ENCODE measurements around the gene PRUNE2. TPM values are rescaled to one million over a fixed set of nuclear protein-coding genes. Genes with fewer than 3 reads are reported as not detected.

The PRUNE2 gene
- total RNA-seq, 1 donor, result 80.0 TPM

DNA sequence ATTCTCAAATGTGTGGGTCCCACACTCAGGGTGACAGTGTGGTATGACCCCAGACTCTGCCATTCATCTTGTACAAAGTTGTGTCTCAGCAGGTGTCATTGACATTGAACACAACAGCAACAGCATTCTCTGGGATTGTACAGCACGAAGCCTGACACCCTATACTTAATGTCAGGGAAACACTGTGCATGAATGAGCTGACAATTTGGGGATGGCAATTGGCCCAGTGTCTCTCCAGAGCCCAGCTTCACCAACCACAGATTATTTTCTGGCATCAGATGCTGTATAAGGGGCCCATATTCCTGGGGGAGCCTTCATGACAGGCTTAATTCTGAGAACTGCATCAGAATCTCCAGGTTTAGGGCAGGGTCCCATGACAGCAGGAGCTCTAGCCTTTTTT lies 303.7 kb downstream of the PRUNE2 start:
- no peaks in the 10 kb centered on the region for H3K9me3 ChIP-seq (ENCODE audit: low read depth, low read length)
- no peaks in the 10 kb centered on the region for H4K20me1 ChIP-seq (ENCODE audit: insufficient read depth, low read length)
- no peaks in the 10 kb centered on the region for H3K79me2 ChIP-seq (ENCODE audit: insufficient read depth, low read length)
- H2AFZ ChIP-seq (ENCODE audit: low read length), result no peak overlapping the region
- TF ChIP-seq, protein P1, sequence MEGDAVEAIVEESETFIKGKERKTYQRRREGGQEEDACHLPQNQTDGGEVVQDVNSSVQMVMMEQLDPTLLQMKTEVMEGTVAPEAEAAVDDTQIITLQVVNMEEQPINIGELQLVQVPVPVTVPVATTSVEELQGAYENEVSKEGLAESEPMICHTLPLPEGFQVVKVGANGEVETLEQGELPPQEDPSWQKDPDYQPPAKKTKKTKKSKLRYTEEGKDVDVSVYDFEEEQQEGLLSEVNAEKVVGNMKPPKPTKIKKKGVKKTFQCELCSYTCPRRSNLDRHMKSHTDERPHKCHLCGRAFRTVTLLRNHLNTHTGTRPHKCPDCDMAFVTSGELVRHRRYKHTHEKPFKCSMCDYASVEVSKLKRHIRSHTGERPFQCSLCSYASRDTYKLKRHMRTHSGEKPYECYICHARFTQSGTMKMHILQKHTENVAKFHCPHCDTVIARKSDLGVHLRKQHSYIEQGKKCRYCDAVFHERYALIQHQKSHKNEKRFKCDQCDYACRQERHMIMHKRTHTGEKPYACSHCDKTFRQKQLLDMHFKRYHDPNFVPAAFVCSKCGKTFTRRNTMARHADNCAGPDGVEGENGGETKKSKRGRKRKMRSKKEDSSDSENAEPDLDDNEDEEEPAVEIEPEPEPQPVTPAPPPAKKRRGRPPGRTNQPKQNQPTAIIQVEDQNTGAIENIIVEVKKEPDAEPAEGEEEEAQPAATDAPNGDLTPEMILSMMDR (IDR thresholded peaks at IDR 0.05; ENCODE audit: extremely low read depth, low read depth, low read length), result no peak
- H3K36me3 ChIP-seq (ENCODE audit: insufficient read depth, low read length), result no peaks in the 10 kb centered on the region
- H3K27ac ChIP-seq (ENCODE audit: low read depth, low read length), result no peak overlapping the region
- no peak overlapping the region for H3K4me2 ChIP-seq (ENCODE audit: insufficient read depth, low read length)
- H3K4me3 ChIP-seq (ENCODE audit: insufficient read depth, low read length), result no peak overlapping the region
- no peak for DNase-seq (ENCODE audit: insufficient read length, low spot score, missing footprints)
- H3K4me1 ChIP-seq (ENCODE audit: insufficient read depth, low read length), result peaks cover 8% of the 10 kb centered on the region
- no peaks in the 10 kb centered on the region for H3K27me3 ChIP-seq (ENCODE audit: insufficient read depth, low read length)

DNA sequence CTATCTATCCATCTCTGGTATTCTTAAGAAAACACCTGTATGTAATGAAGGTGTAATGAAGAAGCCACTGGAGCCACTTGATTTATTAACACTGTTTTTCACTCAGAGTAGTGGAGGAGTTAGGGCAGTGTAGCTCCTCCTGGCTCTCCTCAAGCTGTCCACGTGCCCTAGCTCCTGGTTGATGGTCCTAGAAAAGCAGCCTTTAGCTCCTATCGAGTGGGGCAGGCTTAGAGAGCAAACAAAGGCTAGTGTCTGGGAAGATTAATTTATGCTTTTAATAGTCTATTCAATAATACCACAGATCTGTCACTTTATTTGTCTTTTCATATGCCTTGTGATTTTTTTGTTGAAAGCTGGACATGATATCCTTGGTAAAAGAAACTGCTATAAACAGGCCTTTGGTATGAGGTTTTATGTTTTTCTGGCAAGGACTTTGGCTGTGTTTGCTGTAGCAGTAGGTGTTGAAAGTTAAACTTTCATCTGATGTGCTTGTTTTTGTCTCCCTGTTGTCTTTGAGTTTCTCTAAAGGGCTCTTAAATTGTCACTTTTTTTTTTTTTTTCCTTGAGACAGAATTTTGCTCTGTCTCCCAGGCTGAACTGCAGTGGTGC lies 305.8 kb downstream of the PRUNE2 start:
- TF ChIP-seq, protein P1 (IDR thresholded peaks at IDR 0.05; ENCODE audit: extremely low read depth, low read depth, low read length), result no peak
- H3K79me2 ChIP-seq (ENCODE audit: insufficient read depth, low read length), result no peaks in the 10 kb centered on the region

DNA sequence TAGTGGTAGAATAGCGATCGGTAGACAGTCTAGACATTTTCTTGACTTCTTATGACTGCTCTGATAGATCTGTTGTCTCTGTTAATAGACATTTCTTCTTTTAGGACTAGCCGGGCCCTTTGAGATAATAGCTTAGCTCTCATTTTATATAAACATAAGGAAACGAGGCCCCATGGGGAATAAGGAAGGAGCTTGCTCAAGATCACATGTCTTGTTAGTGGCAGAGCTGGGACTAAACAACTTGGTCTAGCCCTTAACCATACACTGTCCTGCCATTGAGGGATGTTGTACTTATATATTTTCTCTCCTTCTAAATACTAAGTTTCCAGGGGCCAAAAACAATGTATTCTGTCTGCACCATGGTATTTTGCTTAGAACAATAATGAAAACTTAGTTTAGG lies 306.9 kb downstream of the PRUNE2 start:
- no peak for DNase-seq (ENCODE audit: insufficient read length, low spot score, missing footprints)
- TF ChIP-seq, protein P1 (IDR thresholded peaks at IDR 0.05; ENCODE audit: extremely low read depth, low read depth, low read length), result no peak
- Histone ChIP-seq H3K4me2 (ENCODE audit: insufficient read depth, low read length) (no peak overlapping the region), H4K20me1 (ENCODE audit: insufficient read depth, low read length) (no peaks in the 10 kb centered on the region), H3K79me2 (ENCODE audit: insufficient read depth, low read length) (no peaks in the 10 kb centered on the region), H3K27me3 (ENCODE audit: insufficient read depth, low read length) (no peaks in the 10 kb centered on the region), H2AFZ (ENCODE audit: low read length) (no peak overlapping the region), H3K4me1 (ENCODE audit: insufficient read depth, low read length) (peaks cover 19% of the 10 kb centered on the region), H3K4me3 (ENCODE audit: insufficient read depth, low read length) (no peak overlapping the region), H3K9me3 (ENCODE audit: low read depth, low read length) (no peaks in the 10 kb centered on the region), H3K36me3 (ENCODE audit: insufficient read depth, low read length) (no peaks in the 10 kb centered on the region), H3K27ac (ENCODE audit: low read depth, low read length) (no peak overlapping the region)

More for the DNA sequence above, 305.8 kb downstream of the PRUNE2 start:
- Histone ChIP-seq H3K27me3 (ENCODE audit: insufficient read depth, low read length) (no peaks in the 10 kb centered on the region), H2AFZ (ENCODE audit: low read length) (no peak overlapping the region), H3K36me3 (ENCODE audit: insufficient read depth, low read length) (no peaks in the 10 kb centered on the region), H3K4me3 (ENCODE audit: insufficient read depth, low read length) (no peak overlapping the region), H4K20me1 (ENCODE audit: insufficient read depth, low read length) (no peaks in the 10 kb centered on the region), H3K4me1 (ENCODE audit: insufficient read depth, low read length) (peaks cover 19% of the 10 kb centered on the region), H3K4me2 (ENCODE audit: insufficient read depth, low read length) (no peak overlapping the region), H3K27ac (ENCODE audit: low read depth, low read length) (no peak overlapping the region), H3K9me3 (ENCODE audit: low read depth, low read length) (no peaks in the 10 kb centered on the region)
- DNase-seq (ENCODE audit: insufficient read length, low spot score, missing footprints), result no peak

DNA sequence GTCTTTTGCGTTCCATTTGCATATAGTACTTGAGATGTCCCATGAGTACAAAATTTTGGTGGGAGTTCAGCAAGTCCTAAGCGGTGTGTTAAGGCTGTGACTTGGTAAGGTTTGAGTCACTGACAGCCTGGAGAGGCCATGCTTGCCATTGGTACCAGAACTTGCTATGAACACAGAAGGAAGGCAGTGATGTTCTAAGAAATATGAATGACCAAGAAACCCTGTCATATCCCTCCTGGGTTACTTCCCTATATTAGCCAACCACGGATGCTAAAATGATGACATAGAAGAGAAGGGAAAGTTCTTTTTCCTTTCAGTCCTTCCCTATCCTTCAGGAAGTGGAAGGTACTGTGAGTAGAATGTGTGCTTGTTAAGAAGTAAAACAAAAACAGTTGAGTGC lies 310.3 kb downstream of the PRUNE2 start:
- H3K27me3 ChIP-seq (ENCODE audit: insufficient read depth, low read length), result no peaks in the 10 kb centered on the region
- no peaks in the 10 kb centered on the region for H3K79me2 ChIP-seq (ENCODE audit: insufficient read depth, low read length)
- peak overlapping the region; percentile 5 for H3K4me2 ChIP-seq (ENCODE audit: insufficient read depth, low read length)
- H3K36me3 ChIP-seq (ENCODE audit: insufficient read depth, low read length), result no peaks in the 10 kb centered on the region
- H4K20me1 ChIP-seq (ENCODE audit: insufficient read depth, low read length), result no peaks in the 10 kb centered on the region
- no peaks in the 10 kb centered on the region for H3K9me3 ChIP-seq (ENCODE audit: low read depth, low read length)
- H2AFZ ChIP-seq (ENCODE audit: low read length), result peak overlapping the region; percentile 2
- H3K4me3 ChIP-seq (ENCODE audit: insufficient read depth, low read length), result no peak overlapping the region
- DNase-seq (ENCODE audit: insufficient read length, low spot score, missing footprints), result no peak
- TF ChIP-seq, protein P1 (IDR thresholded peaks at IDR 0.05; ENCODE audit: extremely low read depth, low read depth, low read length), result no peak
- peaks cover 36% of the 10 kb centered on the region for H3K4me1 ChIP-seq (ENCODE audit: insufficient read depth, low read length)
- peak overlapping the region; percentile 47 for H3K27ac ChIP-seq (ENCODE audit: low read depth, low read length)

Measured in osteoblast (primary cell).